Measurements from ENCODE around the gene UNC45B.
"Not testable (repeated sequence)": the region's sequence is repeated elsewhere in the genome, so short reads cannot be mapped to it uniquely, and the experiment has no call there.

Gene UNC45B

GRCh38 chr17:35155246-35155645 lies 7.6 kb downstream of the UNC45B start:
- ATAC-seq = no peak
- H3K9me3 Mint-ChIP-seq = no peaks in the 10 kb centered on the region
- no peak overlapping the region for H3K27ac Mint-ChIP-seq
- peaks cover 21% of the 10 kb centered on the region for H3K27me3 Mint-ChIP-seq
- no peak overlapping the region for H3K4me3 Mint-ChIP-seq
- H3K36me3 Mint-ChIP-seq = no peaks in the 10 kb centered on the region
- H3K4me1 Mint-ChIP-seq = no peaks in the 10 kb centered on the region

GRCh38 chr17:35159940-35160339 lies 12.3 kb downstream of the UNC45B start:
- Mint-ChIP-seq H3K36me3 (no peaks in the 10 kb centered on the region), H3K27ac (no peak overlapping the region), H3K4me3 (no peak overlapping the region), H3K4me1 (no peaks in the 10 kb centered on the region), H3K27me3 (peaks cover 54% of the 10 kb centered on the region), H3K9me3 (no peaks in the 10 kb centered on the region)
- no peak for ATAC-seq

- Mint-ChIP-seq H3K27ac (no peak overlapping the region), H3K9me3 (no peaks in the 10 kb centered on the region), H3K27me3 (peaks cover 56% of the 10 kb centered on the region), H3K36me3 (no peaks in the 10 kb centered on the region), H3K4me1 (no peaks in the 10 kb centered on the region), H3K4me3 (no peak overlapping the region)
- no peak for ATAC-seq
These were observed 13.0 kb downstream of the UNC45B start for GRCh38 chr17:35160354-35161201.

GRCh38 chr17:35161281-35161761 lies 13.7 kb downstream of the UNC45B start:
- no peaks in the 10 kb centered on the region for H3K4me1 Mint-ChIP-seq
- H3K27ac Mint-ChIP-seq = no peak overlapping the region
- no peaks in the 10 kb centered on the region for H3K36me3 Mint-ChIP-seq
- no peak overlapping the region for H3K4me3 Mint-ChIP-seq
- H3K9me3 Mint-ChIP-seq = no peaks in the 10 kb centered on the region
- ATAC-seq = no peak
- peaks cover 53% of the 10 kb centered on the region for H3K27me3 Mint-ChIP-seq

- Mint-ChIP-seq H3K4me1 (no peaks in the 10 kb centered on the region), H3K4me3 (no peak overlapping the region), H3K36me3 (no peaks in the 10 kb centered on the region), H3K27me3 (peaks cover 61% of the 10 kb centered on the region), H3K9me3 (no peaks in the 10 kb centered on the region), H3K27ac (no peak overlapping the region)
- ATAC-seq = no peak
These were observed 15.1 kb downstream of the UNC45B start for GRCh38 chr17:35162755-35163154.

GRCh38 chr17:35163886-35164285 lies 16.3 kb downstream of the UNC45B start:
- no peaks in the 10 kb centered on the region for H3K9me3 Mint-ChIP-seq
- H3K27me3 Mint-ChIP-seq = peaks cover 72% of the 10 kb centered on the region
- H3K36me3 Mint-ChIP-seq = no peaks in the 10 kb centered on the region
- H3K4me1 Mint-ChIP-seq = no peaks in the 10 kb centered on the region
- no peak for ATAC-seq
- H3K4me3 Mint-ChIP-seq = no peak overlapping the region
- H3K27ac Mint-ChIP-seq = no peak overlapping the region

- Mint-ChIP-seq H3K27me3 (peaks cover 80% of the 10 kb centered on the region), H3K36me3 (no peaks in the 10 kb centered on the region), H3K4me3 (no peak overlapping the region), H3K9me3 (no peaks in the 10 kb centered on the region), H3K4me1 (no peaks in the 10 kb centered on the region), H3K27ac (no peak overlapping the region)
- no peak for ATAC-seq
These were observed 17.1 kb downstream of the UNC45B start for GRCh38 chr17:35164716-35165115.

GRCh38 chr17:35166526-35166925 lies 18.9 kb downstream of the UNC45B start:
- ATAC-seq = no peak
- no peaks in the 10 kb centered on the region for H3K4me1 Mint-ChIP-seq
- no peak overlapping the region for H3K4me3 Mint-ChIP-seq
- no peak overlapping the region for H3K27ac Mint-ChIP-seq
- H3K9me3 Mint-ChIP-seq = no peaks in the 10 kb centered on the region
- no peaks in the 10 kb centered on the region for H3K36me3 Mint-ChIP-seq
- H3K27me3 Mint-ChIP-seq = peaks cover 73% of the 10 kb centered on the region

GRCh38 chr17:35167046-35167445 lies 19.4 kb downstream of the UNC45B start:
- H3K36me3 Mint-ChIP-seq = no peaks in the 10 kb centered on the region
- H3K27me3 Mint-ChIP-seq = peaks cover 68% of the 10 kb centered on the region
- H3K9me3 Mint-ChIP-seq = no peaks in the 10 kb centered on the region
- H3K4me3 Mint-ChIP-seq = no peak overlapping the region
- no peak for ATAC-seq
- H3K27ac Mint-ChIP-seq = no peak overlapping the region
- H3K4me1 Mint-ChIP-seq = no peaks in the 10 kb centered on the region

- H3K4me1 Mint-ChIP-seq = no peaks in the 10 kb centered on the region
- no peak overlapping the region for H3K27ac Mint-ChIP-seq
- ATAC-seq = no peak
- peaks cover 64% of the 10 kb centered on the region for H3K27me3 Mint-ChIP-seq
- no peak overlapping the region for H3K4me3 Mint-ChIP-seq
- no peaks in the 10 kb centered on the region for H3K36me3 Mint-ChIP-seq
- H3K9me3 Mint-ChIP-seq = no peaks in the 10 kb centered on the region
These were observed 20.0 kb downstream of the UNC45B start for GRCh38 chr17:35167666-35168065.

GRCh38 chr17:35169835-35170363 lies 22.3 kb downstream of the UNC45B start:
- no peaks in the 10 kb centered on the region for H3K36me3 Mint-ChIP-seq
- H3K4me3 Mint-ChIP-seq = no peak overlapping the region
- H3K9me3 Mint-ChIP-seq = no peaks in the 10 kb centered on the region
- H3K27me3 Mint-ChIP-seq = peaks cover 60% of the 10 kb centered on the region
- H3K4me1 Mint-ChIP-seq = no peaks in the 10 kb centered on the region
- no peak overlapping the region for H3K27ac Mint-ChIP-seq
- no peak for ATAC-seq

GRCh38 chr17:35170968-35171771 lies 23.6 kb downstream of the UNC45B start:
- ATAC-seq = peak; percentile 28
- Mint-ChIP-seq H3K27ac (no peak overlapping the region), H3K4me1 (no peaks in the 10 kb centered on the region)

GRCh38 chr17:35171834-35172233 lies 24.2 kb downstream of the UNC45B start:
- H3K4me1 Mint-ChIP-seq = no peaks in the 10 kb centered on the region
- ATAC-seq = no peak
- H3K27me3 Mint-ChIP-seq = peaks cover 51% of the 10 kb centered on the region
- no peak overlapping the region for H3K4me3 Mint-ChIP-seq
- no peaks in the 10 kb centered on the region for H3K9me3 Mint-ChIP-seq
- no peaks in the 10 kb centered on the region for H3K36me3 Mint-ChIP-seq
- H3K27ac Mint-ChIP-seq = no peak overlapping the region

More at GRCh38 chr17:35170968-35171771, 23.6 kb downstream of the UNC45B start:
- Mint-ChIP-seq H3K4me3 (no peak overlapping the region), H3K9me3 (no peaks in the 10 kb centered on the region), H3K36me3 (no peaks in the 10 kb centered on the region), H3K27me3 (peaks cover 57% of the 10 kb centered on the region)

- not testable (repeated sequence) for H3K4me3 Mint-ChIP-seq, ATAC-seq, H3K27ac Mint-ChIP-seq, H3K9me3 Mint-ChIP-seq, H3K4me1 Mint-ChIP-seq, H3K36me3 Mint-ChIP-seq
- H3K27me3 Mint-ChIP-seq = peaks cover 51% of the 10 kb centered on the region
These were observed 24.7 kb downstream of the UNC45B start for GRCh38 chr17:35172321-35172720.

- Mint-ChIP-seq H3K27me3 (peaks cover 26% of the 10 kb centered on the region), H3K4me1 (peaks cover 8% of the 10 kb centered on the region), H3K36me3 (no peaks in the 10 kb centered on the region), H3K27ac (no peak overlapping the region), H3K9me3 (no peaks in the 10 kb centered on the region), H3K4me3 (no peak overlapping the region)
- no peak for ATAC-seq
These were observed 27.3 kb downstream of the UNC45B start for GRCh38 chr17:35174835-35175334.

Measured in stimulated activated memory B cell treated with anti-CD40 and anti-IgM and Interleukin-4, amounts not matched to agents 10 μg/mL and 1 μg/mL and 100 μg/mL, for 72 hours (primary cell).